Measurements from ENCODE around the gene IFT57. TPM values are rescaled to one million over a fixed set of nuclear protein-coding genes. Genes with fewer than 3 reads are reported as not detected.

The IFT57 gene
- total RNA-seq, 1 donor from 2014 or later = 63.8 TPM

- no peak for TF ChIP-seq CTCF (IDR thresholded peaks at IDR 0.05; ENCODE audit: unreplicated experiment)
- Mint-ChIP-seq H3K36me3 (ENCODE audit: insufficient read depth) (peaks cover 14% of the 10 kb centered on the region), H3K27me3 (no peaks in the 10 kb centered on the region), H3K9me3 (ENCODE audit: low read depth) (peaks cover 9% of the 10 kb centered on the region), H3K4me3 (ENCODE audit: low read depth) (no peak overlapping the region), H3K27ac (peak overlapping the region; percentile 78), H3K4me1 (ENCODE audit: low read depth) (peaks cover 21% of the 10 kb centered on the region)
- no peak for DNase-seq (ENCODE audit: low spot score, unreplicated experiment)
These were observed 42.0 kb downstream of the IFT57 start for GRCh38 chr3:108180194-108180593.

- Mint-ChIP-seq H3K9me3 (ENCODE audit: low read depth) (peaks cover 6% of the 10 kb centered on the region), H3K27ac (no peak overlapping the region), H3K4me1 (ENCODE audit: low read depth) (peaks cover 21% of the 10 kb centered on the region), H3K36me3 (ENCODE audit: insufficient read depth) (peaks cover 8% of the 10 kb centered on the region), H3K27me3 (no peaks in the 10 kb centered on the region), H3K4me3 (ENCODE audit: low read depth) (no peak overlapping the region)
- TF ChIP-seq CTCF (IDR thresholded peaks at IDR 0.05; ENCODE audit: unreplicated experiment) = no peak
- DNase-seq (ENCODE audit: low spot score, unreplicated experiment) = no peak
These were observed 43.5 kb downstream of the IFT57 start for GRCh38 chr3:108178676-108179075.

- H3K27me3 Mint-ChIP-seq = no peaks in the 10 kb centered on the region
- peaks cover 16% of the 10 kb centered on the region for H3K4me1 Mint-ChIP-seq (ENCODE audit: low read depth)
- no peak overlapping the region for H3K27ac Mint-ChIP-seq
- H3K4me3 Mint-ChIP-seq (ENCODE audit: low read depth) = no peak overlapping the region
- H3K36me3 Mint-ChIP-seq (ENCODE audit: insufficient read depth) = peaks cover 7% of the 10 kb centered on the region
- DNase-seq (ENCODE audit: low spot score, unreplicated experiment) = no peak
- no peak for TF ChIP-seq CTCF (IDR thresholded peaks at IDR 0.05; ENCODE audit: unreplicated experiment)
- H3K9me3 Mint-ChIP-seq (ENCODE audit: low read depth) = peaks cover 6% of the 10 kb centered on the region
These were observed 44.7 kb downstream of the IFT57 start for GRCh38 chr3:108177536-108177935.

GRCh38 chr3:108175352-108175751 lies 46.9 kb downstream of the IFT57 start:
- Mint-ChIP-seq H3K27ac (no peak overlapping the region), H3K9me3 (ENCODE audit: low read depth) (peaks cover 6% of the 10 kb centered on the region), H3K4me3 (ENCODE audit: low read depth) (no peak overlapping the region), H3K4me1 (ENCODE audit: low read depth) (peaks cover 9% of the 10 kb centered on the region), H3K36me3 (ENCODE audit: insufficient read depth) (peaks cover 13% of the 10 kb centered on the region), H3K27me3 (no peaks in the 10 kb centered on the region)
- no peak for TF ChIP-seq CTCF (IDR thresholded peaks at IDR 0.05; ENCODE audit: unreplicated experiment)
- no peak for DNase-seq (ENCODE audit: low spot score, unreplicated experiment)

- Mint-ChIP-seq H3K4me3 (ENCODE audit: low read depth) (no peak overlapping the region), H3K9me3 (ENCODE audit: low read depth) (no peaks in the 10 kb centered on the region), H3K27me3 (no peaks in the 10 kb centered on the region), H3K27ac (no peak overlapping the region), H3K4me1 (ENCODE audit: low read depth) (peaks cover 4% of the 10 kb centered on the region), H3K36me3 (ENCODE audit: insufficient read depth) (peaks cover 17% of the 10 kb centered on the region)
- TF ChIP-seq CTCF (IDR thresholded peaks at IDR 0.05; ENCODE audit: unreplicated experiment) = no peak
- no peak for DNase-seq (ENCODE audit: low spot score, unreplicated experiment)
These were observed 51.1 kb downstream of the IFT57 start for GRCh38 chr3:108171106-108171505.
